ENCODE results near the gene ZNF780B.
"Not testable (repeated sequence)": the region's sequence is repeated elsewhere in the genome, so short reads cannot be mapped to it uniquely, and the experiment has no call there.

Gene ZNF780B

DNA sequence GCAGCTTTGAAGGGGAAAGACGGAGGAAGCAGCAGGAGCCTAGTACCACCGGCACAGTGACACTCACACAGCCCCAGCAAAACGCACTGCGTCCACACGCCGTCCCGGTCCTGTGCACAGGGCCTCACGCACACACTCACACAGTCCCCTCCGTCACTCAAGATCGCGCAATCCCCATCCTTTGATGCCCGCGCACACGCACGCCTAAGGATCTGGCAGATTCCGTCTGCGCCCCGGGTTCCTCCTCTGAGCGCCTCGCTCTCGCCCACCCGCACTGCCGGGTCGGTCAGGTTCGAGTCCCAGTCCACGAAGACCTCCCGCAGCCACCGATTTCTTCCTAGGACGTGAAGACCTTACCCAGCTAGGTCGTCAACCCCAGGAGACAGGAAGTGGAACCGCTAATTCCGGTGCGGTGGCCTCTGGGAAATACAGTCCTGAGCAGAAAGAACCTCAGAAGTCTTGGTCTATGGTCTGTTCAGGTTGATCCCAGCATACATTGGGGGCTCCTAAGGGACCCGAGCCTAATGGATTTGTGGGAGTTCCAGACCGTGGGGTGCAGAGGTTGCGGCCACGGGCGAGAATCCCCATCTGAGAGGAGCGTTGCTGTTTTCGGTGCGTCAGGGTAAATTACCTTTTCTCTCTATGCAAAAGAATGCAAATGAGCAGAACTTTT, at the start of gene ZNF780B:
ZNF780B (minus strand) TSS at position 400 of the 673 bp plus-strand sequence. CDS start 5,899 bp downstream, outside the sequence.
- DNase-seq = peak; percentile 71

DNA sequence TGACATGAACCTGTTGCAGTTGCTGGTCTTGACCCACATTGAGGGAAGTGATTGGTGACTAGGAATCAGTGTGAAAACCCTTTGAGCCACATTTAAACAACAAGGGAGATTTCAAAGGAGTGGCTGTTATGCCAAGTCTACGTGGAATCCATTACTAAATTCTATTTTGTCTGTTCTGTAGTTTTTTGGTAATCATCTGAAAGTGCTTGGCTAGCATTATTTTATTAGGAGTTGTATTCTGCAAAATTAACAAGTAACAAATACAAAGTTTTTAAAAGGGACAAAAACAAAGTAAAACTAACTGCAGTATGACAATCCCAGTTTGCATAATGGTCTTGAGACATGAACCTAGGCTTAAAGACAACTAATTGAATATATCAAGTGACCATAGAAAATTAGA, 48.7 kb upstream of the ZNF780B start:
- DNase-seq = no peak

DNA sequence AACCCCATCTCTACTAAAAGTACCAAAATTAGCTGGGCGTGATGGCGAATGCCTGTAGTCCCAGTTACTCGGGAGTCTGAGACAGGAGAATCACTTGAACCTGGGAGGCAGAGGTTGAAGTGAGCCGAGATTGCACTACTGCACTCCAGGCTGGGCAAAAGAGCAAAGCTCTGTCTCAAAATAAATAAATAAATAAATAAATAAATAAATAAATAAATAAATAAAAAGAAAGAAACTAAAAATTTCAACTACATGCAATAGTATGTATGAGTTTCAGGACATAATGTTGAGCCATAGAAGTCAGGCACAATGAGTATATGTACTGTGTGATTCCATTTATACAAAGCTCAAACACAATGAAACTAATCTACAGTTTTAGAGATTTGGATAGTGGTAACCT, 47.6 kb upstream of the ZNF780B start:
- no peak for DNase-seq

DNA sequence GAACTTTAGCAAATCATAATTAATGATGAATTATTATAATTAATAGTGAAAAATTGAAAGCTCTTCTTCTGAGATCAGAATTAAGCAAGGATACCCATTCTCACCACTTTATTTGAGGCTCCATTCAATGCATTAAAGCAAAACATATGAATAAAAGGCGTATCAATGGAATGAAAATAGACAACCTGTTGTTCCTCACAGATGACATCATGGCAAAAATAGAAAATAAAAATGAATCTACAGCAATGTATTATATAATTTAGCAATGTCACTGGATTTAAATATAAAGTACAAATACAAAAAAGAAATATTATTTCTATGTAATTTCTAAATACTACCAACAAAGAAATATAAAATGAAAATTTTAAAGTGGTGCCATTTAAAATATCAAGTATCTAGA, 45.8 kb upstream of the ZNF780B start:
- no peak for DNase-seq

DNA sequence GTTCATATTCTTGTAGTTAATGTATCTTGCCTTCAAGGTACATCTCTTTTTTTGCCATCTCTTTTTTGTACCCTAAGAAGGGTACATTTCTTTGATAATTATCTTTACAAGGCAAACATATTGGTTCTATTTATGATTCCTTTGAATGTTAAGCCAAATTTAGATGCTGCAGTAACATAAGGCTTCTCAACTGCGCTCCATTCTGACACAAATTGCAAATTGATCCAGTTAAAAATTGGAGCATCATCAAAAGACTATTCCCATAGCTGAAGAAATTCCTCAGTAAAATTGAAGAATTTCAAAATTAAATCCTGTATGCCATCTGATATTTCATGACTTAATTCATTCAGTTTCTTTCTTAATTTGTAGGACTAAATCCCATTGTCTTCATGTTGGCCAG, 37.4 kb upstream of the ZNF780B start:
- DNase-seq = no peak

DNA sequence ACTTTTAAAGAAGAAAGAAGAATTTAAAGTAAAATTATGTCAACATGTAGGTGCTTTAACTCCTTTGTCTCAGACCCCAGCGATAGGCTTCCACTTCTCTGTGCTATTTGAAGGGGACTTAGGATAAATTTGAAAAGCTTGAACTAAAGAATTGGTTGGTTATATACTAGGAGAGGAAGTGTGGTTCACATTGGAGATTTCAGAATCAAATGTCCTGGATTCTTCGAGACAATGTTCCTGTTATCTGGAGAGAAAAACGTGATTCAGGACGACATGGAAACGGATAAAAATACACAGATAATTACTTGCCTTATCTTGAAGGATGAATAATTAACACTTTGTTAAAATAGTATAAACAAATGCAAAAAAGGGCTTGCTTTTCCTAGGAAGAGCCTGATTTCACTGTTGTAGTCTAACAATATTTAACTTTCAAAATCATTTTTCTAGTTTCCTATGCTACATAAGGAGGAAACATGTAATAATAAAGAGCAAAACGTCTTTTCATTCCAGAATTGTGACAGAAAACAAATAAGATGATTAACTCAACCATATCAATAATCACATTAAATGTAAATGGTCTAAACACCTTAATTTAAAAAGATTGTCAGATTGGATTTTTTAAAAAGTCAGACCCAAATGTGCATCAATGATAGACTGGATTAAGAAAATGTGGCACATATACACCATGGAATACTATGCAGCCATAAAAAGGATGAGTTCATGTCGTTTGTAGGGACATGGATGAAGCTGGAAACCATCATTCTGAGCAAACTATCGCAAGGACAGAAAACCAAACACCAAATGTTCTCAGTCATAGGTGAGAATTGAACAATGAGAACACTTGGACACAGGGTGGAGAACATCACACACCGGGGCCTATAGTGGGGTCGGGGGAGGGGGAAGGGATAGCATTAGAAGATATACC, 35.4 kb upstream of the ZNF780B start:
- DNase-seq = no peak

DNA sequence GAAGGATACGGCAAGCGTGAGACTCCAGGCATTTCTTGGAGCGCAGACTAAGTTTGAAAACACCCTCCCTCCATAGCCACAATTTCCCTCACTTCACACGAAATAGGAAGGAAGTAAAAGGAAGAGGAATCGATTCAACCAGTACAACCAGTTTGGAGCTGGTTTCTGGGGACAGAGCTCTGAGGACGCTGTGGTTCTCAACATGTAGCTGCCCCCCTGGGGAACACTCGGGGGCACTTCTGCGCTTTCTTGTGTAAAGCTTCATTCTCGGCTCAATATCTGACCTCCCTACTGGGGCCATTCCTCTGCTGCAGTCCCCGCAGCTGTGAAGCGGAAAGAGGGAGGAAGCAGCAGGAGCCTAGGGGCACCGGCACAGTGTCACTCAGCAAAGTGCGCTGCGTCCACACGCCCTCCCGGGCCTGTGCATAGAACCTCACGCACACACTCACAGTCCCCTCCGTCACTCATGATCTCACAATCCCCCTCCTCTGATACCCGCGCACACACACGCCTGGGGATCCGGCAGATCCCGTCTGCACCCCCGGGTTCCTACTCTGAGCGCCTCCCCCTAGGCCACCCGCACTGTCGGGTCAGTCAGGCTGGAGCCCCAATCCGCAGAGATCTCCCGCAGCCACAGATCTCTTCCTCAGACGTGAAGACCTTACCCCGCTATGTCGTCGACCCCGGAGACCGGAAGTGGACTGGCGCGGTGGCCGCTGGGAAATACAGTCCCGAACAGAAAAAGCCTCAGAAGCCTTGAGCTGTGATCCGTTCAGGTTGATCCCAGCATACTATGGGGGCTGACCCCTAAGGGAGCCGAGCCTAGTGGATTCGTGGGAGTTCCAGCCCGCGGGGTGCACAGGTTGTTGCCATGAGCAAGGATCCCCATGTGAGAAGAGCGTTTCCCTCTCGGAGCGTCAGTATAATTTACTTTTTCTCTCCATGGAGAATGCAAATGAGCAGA, 34.5 kb upstream of the ZNF780B start, which contains the start of gene ZNF780A:
ZNF780A (minus strand) TSS at position 703 of the 964 bp plus-strand sequence. CDS start 6,190 bp downstream, outside the sequence.
- DNase-seq = peak; percentile 78

DNA sequence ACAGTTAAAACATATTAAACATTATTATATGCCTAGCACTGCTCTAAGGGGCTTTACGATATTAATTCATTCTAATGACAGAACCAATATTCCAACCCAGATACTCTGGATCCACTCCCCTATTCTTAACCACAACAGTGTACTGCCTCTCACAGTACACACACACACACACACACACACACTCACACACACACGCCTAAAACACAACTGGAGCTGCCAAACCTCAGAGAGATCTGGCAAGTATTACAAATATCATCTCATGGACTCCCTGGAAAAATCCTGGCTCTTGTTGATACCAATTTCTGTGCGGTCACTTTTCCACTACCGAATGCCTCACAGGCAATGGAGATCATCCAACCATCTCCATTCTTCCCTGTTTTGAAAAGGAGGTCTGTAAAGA, 33.4 kb upstream of the ZNF780B start:
- DNase-seq = no peak

DNA sequence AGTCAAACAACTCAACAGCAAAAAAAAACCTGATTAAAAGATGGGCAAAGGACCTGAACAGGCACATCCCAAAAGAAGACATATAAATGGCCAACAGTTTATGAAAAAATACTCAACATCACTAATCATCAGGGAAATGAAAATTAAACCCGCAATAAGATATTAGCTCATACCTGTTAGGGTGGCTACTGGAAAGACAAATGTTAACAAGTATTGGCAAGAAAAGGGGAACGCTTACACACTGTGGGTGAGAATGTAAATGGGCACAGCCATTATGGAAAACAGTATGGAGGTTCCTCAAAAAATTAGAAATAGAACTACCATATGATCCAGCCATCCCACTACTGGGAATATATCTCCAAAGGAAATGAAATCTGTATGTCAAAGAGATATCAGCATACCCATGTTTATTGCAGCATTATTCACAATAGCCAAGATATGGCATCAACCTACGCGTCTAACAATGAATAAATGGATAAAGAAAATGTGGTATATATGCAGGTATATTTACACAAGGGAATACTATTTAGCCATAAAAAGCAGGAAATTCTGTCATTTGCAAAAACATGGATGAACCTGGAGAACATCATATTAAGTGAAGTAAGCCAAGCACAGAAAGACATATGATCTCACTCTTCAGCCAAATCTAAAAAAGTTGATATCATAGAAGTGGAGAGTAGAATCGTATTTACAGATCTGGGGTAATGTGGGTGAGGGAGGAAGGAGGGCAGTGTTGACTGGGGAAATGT, 32.4 kb upstream of the ZNF780B start:
- DNase-seq = no peak

DNA sequence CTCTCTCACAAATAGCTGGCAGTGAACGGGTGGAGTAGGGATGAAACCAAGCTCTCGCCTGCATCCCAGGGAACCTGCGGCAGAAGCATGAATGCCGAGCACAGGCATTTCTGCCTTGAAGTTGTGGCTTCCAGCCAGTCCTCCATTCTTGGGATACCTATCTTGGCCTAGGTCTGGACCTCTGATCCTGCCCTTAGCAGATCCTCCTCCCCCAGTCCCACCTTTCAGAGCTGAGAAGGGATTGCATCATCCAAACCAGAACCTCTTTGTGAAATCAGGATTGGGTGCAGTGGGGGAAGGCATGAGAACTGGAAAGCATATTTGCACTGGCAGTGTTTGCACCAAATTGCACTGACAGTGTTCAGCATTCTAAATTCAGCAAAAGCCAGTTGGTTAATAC, 28.9 kb upstream of the ZNF780B start:
- DNase-seq = no peak

DNA sequence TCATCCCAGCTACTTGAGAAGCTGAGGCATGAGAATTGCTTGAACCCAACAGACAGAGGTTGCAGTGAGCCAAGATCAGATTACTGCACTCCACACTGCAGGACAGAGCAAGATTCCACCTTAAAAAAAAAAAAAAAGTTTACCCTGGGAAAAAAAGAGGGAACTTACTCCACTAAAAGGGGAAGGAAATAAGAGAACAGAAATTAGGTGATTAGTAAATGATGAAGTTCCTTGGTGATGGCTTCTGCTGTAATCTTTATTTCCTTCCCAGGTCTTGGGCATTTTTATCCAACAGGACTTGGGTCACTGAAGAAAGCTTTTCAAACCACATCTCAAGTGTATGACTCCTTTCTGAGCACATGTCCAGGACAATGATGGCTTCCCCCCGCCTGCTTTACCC, 25.4 kb upstream of the ZNF780B start:
- no peak for DNase-seq

DNA sequence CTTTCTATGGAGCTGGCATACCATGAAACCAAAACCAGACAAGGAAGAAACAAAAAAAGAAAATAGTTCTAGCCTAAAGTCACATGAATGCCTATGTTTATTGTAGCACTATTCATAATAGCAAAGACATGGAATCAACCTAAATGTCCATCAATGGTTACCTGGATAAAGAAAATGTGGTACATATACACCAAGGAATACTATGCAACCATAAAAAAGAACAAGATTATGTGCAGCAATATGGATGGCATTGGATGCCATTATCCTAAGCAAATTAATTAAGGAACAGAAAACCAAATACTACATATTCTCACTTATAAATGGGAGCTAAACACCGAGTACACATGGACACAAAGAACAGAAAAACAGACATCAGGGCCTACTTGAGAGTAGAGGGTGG, 24.3 kb upstream of the ZNF780B start:
- no peak for DNase-seq

DNA sequence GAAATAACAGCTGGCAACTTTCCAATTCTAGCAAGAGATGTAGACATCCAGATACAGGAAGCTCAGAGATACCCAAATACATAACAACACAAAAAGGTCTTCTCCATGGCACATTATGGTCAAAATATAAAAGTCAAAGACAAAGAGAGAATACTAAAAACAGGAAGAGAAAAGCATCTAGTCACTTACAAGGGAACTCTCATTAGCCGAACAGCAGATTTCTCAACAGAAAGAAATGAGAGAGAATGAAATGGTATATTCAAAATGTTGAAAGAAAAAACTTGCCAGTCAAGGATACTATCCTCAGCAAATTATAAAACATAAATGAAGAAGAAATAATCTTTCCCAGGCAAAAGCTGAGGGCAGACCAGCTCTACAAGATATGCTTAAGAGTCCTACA, 22.3 kb upstream of the ZNF780B start:
- DNase-seq = no peak

DNA sequence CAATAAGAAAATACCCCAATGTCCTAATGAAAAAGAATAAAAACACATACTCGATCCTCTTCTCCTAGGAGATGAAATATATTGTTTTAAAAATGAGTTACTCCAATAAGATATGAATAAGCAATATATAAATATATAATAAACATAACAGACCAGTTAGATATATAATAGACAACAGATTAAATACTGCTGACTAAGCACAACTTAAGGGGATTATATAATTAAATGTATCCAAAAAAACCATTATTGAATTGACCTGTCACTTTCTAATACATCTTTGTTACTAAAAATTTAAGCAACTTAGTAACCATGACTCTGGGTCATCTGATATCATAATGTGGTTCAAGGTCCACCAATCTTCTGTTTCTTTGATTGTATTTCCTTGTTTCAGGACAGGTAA, 14.0 kb upstream of the ZNF780B start:
- no peak for DNase-seq

DNA sequence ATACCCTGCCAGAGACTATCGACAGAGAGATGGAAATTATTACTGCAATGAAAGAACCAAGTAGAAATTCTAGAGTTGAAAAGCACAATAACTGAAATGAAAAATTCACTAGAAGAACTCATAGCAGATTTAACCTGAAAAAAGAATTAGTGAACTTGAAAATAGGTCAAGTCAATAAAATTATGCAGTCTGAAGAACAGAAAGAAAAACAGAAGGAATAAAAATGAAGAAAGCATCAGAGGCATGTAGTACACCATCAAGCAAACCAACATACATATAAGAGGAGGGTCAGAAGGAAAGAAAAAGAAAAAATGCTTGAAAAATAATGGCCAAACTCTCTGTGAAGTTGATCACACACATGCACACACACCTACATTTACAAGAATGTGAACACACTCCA, 3.6 kb upstream of the ZNF780B start:
- no peak for DNase-seq

DNA sequence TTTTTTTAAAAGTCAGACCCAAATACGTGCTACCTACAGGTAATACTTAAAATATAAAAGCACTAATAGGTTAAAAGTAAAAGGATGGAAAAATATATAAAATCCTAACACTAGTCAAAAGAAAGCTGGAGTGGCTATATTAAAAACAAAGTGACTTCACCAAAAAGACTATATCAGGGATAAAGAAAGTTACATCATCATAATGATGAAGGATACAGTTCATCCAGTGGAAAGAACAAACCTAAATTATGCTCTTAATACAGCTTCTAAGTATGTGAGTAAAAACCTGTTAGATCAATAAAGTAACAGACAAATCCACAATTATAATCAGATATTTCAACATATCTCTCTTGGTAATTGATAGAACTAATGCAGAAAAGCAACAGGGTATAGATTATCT, 1.1 kb upstream of the ZNF780B start:
- DNase-seq = no peak

DNA sequence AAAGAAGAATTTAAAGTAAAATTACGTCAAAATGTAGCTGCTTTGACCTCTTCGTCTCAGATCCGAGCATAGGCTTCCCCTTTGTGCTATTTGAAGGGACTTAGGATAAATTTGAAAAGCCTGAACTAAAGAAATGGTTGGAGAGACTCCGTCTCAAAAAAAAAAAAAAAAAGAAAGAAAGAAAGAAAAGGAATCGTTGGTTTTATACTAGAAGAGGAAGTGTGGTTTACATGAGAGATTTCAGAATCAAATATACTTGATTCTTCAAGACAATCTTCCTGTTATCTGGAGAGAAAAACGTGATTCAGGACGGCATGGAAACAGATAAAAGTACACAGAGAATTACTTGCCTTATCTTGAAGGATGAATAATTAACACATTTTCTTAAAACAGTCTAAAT, 474 bp upstream of the ZNF780B start:
- DNase-seq = no peak

DNA sequence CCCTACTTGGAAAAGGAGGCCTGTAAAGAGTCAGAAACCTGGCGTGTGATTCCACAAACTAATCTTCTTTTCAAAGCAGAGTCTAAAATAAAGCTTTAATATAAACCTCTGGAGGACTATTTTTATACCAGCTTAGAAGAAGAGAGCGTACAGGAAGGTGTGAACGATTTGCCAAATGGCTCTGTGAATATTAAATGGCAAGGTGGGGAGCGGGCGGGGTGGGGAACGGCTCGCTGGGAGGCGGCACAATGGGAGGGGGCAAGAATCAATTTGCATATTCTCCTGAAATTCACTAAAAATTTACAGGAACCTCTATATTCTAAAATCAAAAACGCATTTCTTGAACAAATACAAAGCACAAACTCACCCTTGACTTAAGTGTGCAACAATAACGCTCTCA, 982 bp downstream of the ZNF780B start:
- DNase-seq = no peak

DNA sequence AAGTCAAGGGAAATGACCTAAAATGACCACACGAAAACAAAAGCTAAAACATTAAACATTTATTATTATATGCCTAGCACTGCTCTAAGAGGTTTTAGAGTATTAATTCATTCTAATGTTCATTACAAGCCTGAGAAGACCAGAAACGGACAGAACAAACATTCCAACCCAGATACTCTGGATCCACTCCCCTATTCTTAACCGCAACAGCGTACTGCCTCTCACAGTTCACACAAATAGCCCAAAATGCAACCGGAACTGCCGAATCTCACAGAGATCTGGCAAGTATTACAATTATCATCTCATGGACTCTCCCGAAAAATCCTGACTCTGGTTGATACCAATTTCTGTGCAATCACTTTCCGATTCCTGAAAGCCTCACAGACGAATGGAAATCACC, 1.4 kb downstream of the ZNF780B start:
- no peak for DNase-seq

DNA sequence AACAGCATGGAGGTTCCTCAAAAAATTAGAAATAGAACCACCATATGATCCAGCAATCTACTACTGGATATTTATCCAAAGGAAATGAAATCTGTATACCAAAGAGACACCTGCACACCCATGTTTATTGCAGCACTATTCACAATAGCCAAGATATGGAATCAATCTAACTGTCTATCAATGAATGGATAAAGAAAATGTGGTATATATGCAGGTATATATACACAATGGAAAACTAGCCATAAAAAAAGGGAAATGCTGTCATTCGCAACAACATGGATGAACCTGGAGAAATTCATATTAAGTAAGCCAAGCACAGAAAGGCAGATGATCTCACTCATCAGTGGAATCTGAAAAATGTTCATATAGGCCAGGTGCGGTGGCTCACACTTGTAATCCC, 2.5 kb downstream of the ZNF780B start:
- DNase-seq = no peak

DNA sequence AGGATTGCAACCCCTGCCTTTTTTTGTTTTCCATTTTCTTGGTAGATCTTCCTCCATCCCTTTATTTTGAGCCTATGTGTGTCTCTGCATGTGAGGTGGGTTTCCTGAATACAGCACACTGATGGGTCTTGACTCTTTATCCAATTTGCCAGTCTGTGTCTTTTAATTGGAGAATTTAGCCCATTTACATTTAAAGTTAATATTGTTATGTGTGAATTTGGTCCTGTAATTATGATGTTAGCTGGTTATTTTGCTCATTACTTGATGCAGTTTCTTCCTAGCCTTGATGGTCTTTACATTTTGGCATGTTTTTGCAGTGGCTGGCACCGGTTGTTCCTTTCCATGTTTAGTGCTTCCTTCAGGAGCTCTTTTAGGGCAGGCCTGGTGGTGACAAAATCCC, 14.3 kb downstream of the ZNF780B start:
- not testable (repeated sequence) for DNase-seq

DNA sequence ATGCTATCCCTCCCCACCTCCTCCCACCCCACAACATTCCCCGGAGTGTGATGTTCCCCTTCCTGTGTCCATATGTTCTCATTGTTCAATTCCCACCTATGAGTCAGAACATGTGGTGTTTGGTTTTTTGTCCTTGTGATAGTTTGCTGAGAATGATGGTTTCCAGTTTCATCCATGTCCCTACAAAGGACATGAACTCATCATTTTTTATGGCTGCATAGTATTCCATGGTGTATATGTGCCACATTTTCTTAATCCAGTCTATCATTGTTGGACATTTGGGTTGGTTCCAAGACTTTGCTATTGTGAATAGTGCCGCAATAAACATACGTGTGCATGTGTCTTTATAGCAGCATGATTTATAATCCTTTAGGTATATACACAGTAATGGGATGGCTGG, 18.0 kb downstream of the ZNF780B start:
- not testable (repeated sequence) for DNase-seq
